Lung (tissue), 12 donors: ENCODE data around the gene SSNA1. TPM values are rescaled to one million over a fixed set of nuclear protein-coding genes. Genes with fewer than 3 reads are reported as not detected.

Experiments
- ATAC-seq: fragments of 200-7000 bp; cut with Tn5 transposase; one replicate; pipeline ENCODE4 v1.9.1; 2020; ENCODE audit warnings: moderate number of reproducible peaks; ENCODE audit not compliant: insufficient read depth, low FRiP score
- DNase-seq, 3 donors: peaks; one replicate each; pipeline ENCODE4 v3.0.0-alpha.2; 2013 to 2017
- H3K27ac ChIP-seq, 2 donors: one replicate each; pipeline ENCODE4 v1.5.1; 2013; ENCODE audit warnings: mild to moderate bottlenecking in 2 of 2, moderate library complexity in 2 of 2, control low read depth in 1 of 2, inconsistent platforms in 1 of 2, low read depth in 1 of 2, low read length in 1 of 2
- H3K27me3 ChIP-seq, 3 donors: one replicate each; pipeline ENCODE4 v1.5.1; 2013; ENCODE audit warnings: low read length in 2 of 3; ENCODE audit not compliant: control insufficient read depth in 3 of 3, insufficient read depth in 3 of 3
- H3K36me3 ChIP-seq, 4 donors: one replicate each; pipeline ENCODE4 v1.5.1; 2013; ENCODE audit warnings: low read length in 4 of 4, mild to moderate bottlenecking in 1 of 4, moderate library complexity in 1 of 4; ENCODE audit not compliant: control insufficient read depth in 4 of 4, insufficient read depth in 4 of 4
- H3K4me1 ChIP-seq, 5 donors: one replicate each; pipeline ENCODE4 v1.5.1; 2013; ENCODE audit warnings: low read length in 5 of 5, mild to moderate bottlenecking in 2 of 5, moderate library complexity in 1 of 5; ENCODE audit not compliant: control insufficient read depth in 5 of 5, insufficient read depth in 5 of 5
- H3K4me3 ChIP-seq: one replicate; pipeline ENCODE4 v1.5.1; 2013; ENCODE audit warnings: mild to moderate bottlenecking, control low read depth, moderate library complexity
- H3K9ac ChIP-seq, 2 donors: one replicate each; pipeline ENCODE4 v1.5.1; 2013; ENCODE audit warnings: low read length in 2 of 2, control low read depth in 1 of 2; ENCODE audit not compliant: insufficient read depth in 1 of 2
- H3K9me3 ChIP-seq, 4 donors: one replicate each; pipeline ENCODE4 v1.5.1; 2013; ENCODE audit warnings: low read length in 3 of 4, mild to moderate bottlenecking in 1 of 4, moderate library complexity in 1 of 4; ENCODE audit not compliant: control insufficient read depth in 4 of 4, insufficient read depth in 3 of 4
- WGBS, 2 donors: extraction: QIAGEN DNeasy Blood & Tissue Kit; methylation state at CpG; one replicate each; pipeline ENCODE4 v1.1.7; 2013; 5-methylcytosine and 5-hydroxymethylcytosine counted together
- polyA plus RNA-seq, 2 donors: library from polyadenylated mRNA; stranded (reverse); fragments of 200-250 nt; gene quantifications; one replicate each; pipeline ENCODE4 v1.2.1, GENCODE V29; 2013
- total RNA-seq, 2 donors: library from RNA; depleted of rRNA in 1 of 2; stranded (reverse); fragments of >200 nt in 1 of 2; gene quantifications; one replicate each; pipeline ENCODE4 v1.2.1, GENCODE V29; 2014 to 2021
- TF ChIP-seq, protein P1 (sequence below): IDR thresholded peaks from 2 replicates; pipeline ENCODE4 v1.5.1; 2012; ENCODE audit warnings: mild to moderate bottlenecking; ENCODE audit errors: control extremely low read depth, extremely low read depth
- donor health status: control.
- donor health status: control.
- donor health status: Bipolar disorder and iron deficiency.
- donor health status: healthy.
- donor health status: DM: yes; HTN: yes; CAD: no.

SSNA1 gene
- total and polyA plus RNA-seq, 4 donors = 40.8 to 144 (median 101) TPM

DNA sequence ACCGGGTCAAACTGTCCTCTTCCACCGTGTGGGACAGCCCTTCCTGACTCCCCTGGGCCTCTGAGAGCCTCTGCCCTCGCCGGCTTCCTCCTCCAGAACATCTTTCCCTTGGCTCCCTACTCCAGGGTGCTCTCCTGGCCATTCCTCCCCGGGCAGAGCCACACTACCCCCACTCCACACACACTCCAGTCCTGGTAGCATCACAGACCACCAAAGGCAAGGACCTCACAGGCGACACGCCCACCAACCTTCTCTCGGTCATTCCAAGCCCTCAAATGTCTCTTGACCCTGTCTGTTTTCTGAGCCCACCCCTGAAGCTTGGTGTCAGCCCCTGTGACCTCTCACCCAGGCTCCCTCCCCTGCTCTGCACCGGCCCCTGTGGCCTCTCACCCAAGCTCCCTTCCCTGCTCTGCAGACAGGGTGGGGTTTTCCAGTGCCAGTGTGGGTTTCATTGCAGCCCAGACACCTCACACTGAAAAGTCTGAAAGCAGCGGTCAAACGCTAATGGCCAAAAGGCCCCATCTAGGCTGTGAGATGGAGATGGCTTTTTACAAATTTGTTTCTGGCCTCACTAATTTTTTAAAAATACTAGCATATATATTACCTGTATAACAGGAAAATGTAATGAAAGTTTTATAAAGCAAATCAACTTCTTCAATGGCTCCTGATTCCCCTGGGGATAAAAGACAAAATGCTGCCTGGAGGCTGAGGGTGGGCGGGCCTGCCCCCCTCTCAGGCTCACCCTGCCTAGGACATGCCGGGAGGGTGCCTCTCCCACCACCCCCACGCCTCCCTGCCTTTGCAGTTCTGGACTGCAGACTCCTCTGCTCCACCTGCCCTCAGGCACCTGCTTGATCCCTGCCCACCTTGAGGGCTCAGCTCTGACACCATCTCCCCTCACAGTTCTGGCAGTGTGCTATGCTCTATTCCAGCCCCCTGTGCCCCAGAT lies 29.1 kb upstream of the SSNA1 start:
- H3K9me3 ChIP-seq = peaks cover 0 to 3% (median 0%) of the 10 kb centered on the region in 4 donors
- ATAC-seq (no peak), DNase-seq (no peak)
- no peak overlapping the region for H3K4me3 ChIP-seq
- WGBS, 2 donors = 35 to 41% methylated on average over 14 of the region's 14 CpGs
- H3K27ac ChIP-seq = no peak overlapping the region
- H3K4me1 ChIP-seq = peaks cover 0 to 7% (median 0%) of the 10 kb centered on the region in 5 donors
- no peaks in the 10 kb centered on the region for H3K36me3 ChIP-seq
- H3K27me3 ChIP-seq = peaks cover 3 to 76% (median 40%) of the 10 kb centered on the region in 3 donors
- H3K9ac ChIP-seq = no peak overlapping the region
- TF ChIP-seq, protein P1, sequence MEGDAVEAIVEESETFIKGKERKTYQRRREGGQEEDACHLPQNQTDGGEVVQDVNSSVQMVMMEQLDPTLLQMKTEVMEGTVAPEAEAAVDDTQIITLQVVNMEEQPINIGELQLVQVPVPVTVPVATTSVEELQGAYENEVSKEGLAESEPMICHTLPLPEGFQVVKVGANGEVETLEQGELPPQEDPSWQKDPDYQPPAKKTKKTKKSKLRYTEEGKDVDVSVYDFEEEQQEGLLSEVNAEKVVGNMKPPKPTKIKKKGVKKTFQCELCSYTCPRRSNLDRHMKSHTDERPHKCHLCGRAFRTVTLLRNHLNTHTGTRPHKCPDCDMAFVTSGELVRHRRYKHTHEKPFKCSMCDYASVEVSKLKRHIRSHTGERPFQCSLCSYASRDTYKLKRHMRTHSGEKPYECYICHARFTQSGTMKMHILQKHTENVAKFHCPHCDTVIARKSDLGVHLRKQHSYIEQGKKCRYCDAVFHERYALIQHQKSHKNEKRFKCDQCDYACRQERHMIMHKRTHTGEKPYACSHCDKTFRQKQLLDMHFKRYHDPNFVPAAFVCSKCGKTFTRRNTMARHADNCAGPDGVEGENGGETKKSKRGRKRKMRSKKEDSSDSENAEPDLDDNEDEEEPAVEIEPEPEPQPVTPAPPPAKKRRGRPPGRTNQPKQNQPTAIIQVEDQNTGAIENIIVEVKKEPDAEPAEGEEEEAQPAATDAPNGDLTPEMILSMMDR = no peak

DNA sequence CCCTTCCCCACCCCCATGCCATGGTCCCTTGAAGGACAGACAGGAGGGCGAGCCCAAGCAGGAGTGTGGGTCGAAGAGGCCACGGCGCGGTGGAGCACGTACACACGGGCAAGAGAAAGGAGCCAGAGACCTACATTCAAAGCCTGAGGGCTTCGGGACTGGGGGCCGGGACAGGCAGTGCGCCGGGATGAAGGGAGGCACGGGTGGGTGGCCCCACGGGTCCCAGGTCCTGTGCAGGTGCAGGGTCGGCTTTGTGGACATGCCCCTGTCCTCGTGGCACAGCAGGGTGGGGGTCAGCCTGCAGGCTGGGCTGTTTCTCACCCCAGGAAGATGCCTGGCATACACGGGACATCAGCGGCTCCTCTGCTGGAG lies 28.4 kb upstream of the SSNA1 start:
- TF ChIP-seq, protein P1 = no peak
- no peaks in the 10 kb centered on the region for H3K36me3 ChIP-seq
- ATAC-seq (no peak), DNase-seq (no peak)
- peaks cover 0 to 7% (median 0%) of the 10 kb centered on the region in 5 donors for H3K4me1 ChIP-seq
- no peak overlapping the region for H3K9ac ChIP-seq
- H3K9me3 ChIP-seq = peaks cover 0 to 3% (median 0%) of the 10 kb centered on the region in 4 donors
- H3K27me3 ChIP-seq = peaks cover 3 to 74% (median 42%) of the 10 kb centered on the region in 3 donors
- H3K27ac ChIP-seq = no peak overlapping the region
- no peak overlapping the region for H3K4me3 ChIP-seq
- 63 to 75% methylated on average over 17 of the region's 17 CpGs for WGBS, 2 donors

DNA sequence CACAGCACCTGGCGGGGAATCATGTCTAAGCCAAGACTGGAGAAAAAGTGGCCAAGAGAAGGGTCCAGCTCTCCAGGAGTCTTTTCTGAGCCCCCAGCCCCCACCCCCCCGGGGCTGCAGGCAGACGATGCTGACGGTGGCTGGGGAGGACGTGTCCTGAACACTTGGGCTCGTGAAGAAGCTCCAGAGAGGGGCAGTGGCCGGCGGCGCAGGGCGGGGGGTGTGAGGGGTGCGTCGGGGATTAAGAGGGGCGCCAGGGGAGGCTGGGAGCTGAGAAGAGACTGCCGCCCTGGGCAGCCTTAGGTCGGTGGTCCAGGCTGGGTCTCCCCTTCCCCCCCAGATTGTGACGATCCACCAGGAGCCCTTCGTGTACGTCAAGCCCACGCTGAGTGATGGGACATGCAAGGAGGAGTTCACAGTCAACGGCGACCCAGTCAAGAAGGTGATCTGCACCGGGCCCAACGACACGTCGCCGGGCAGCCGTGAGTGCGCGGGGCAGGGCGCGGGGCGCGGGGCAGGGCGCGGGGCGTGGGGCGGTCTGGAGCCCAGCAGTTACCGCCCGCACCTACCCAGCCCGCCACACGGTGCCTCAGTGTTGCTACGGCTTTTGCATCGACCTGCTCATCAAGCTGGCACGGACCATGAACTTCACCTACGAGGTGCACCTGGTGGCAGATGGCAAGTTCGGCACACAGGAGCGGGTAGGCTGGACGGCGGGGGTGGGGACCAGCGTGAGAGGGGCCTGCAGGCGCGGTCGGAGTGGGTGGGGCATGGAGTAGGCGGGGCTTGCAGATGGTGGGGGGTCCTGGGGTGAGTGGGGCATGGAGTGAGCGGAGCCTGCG lies 27.5 kb upstream of the SSNA1 start:
- no peaks in the 10 kb centered on the region for H3K36me3 ChIP-seq
- TF ChIP-seq, protein P1 = no peak
- ATAC-seq (no peak), DNase-seq (no peak)
- peaks cover 0 to 3% (median 0%) of the 10 kb centered on the region in 4 donors for H3K9me3 ChIP-seq
- H3K27ac ChIP-seq = no peak overlapping the region
- H3K9ac ChIP-seq = no peak overlapping the region
- peaks cover 9 to 77% (median 39%) of the 10 kb centered on the region in 3 donors for H3K27me3 ChIP-seq
- peaks cover 0 to 7% (median 0%) of the 10 kb centered on the region in 5 donors for H3K4me1 ChIP-seq
- no peak overlapping the region for H3K4me3 ChIP-seq
- 24 to 34% methylated on average over 51 to 56 of the region's 56 CpGs for WGBS, 2 donors
